GM12892 (cell line): ENCODE results near the gene GPC5.

Source experiments
- DNase-seq: peaks from one replicate; pipeline ENCODE4 v3.0.0; 2011; ENCODE audit not compliant: insufficient read length
- FAIRE-seq: peaks from 2 replicates; lab custom pipeline; 2011; peaks lifted over from hg19 to GRCh38; lab: Jason Lieb, UNC
- POLR2A ChIP-seq: IDR thresholded peaks from 2 replicates; pipeline ENCODE4 v1.6.1; 2011; ENCODE audit warnings: low read depth, low read length, control low read depth
- POLR2AphosphoS5 ChIP-seq: IDR thresholded peaks from 2 replicates; pipeline ENCODE4 v1.6.1; 2011; ENCODE audit warnings: low read depth, low read length, control low read depth
- TAF1 ChIP-seq: IDR thresholded peaks from 2 replicates; pipeline ENCODE4 v1.6.1; 2011; ENCODE audit warnings: low read depth, mild to moderate bottlenecking, control low read depth, low read length, borderline replicate concordance

The GPC5 gene

GRCh38 chr13:91579320-91579719 is 180.9 kb downstream of the GPC5 start:
- DNase-seq: no peak
- TF ChIP-seq POLR2AphosphoS5 (no peak), POLR2A (no peak), TAF1 (no peak)
- no peak for FAIRE-seq

GRCh38 chr13:91580749-91581148 is 182.3 kb downstream of the GPC5 start:
- TF ChIP-seq POLR2AphosphoS5 (no peak), POLR2A (no peak), TAF1 (no peak)
- FAIRE-seq (no peak), DNase-seq (no peak)

- TF ChIP-seq POLR2A: no peak
- TF ChIP-seq TAF1: no peak
- TF ChIP-seq POLR2AphosphoS5: no peak
- DNase-seq (no peak), FAIRE-seq (no peak)
Observed at GRCh38 chr13:91586609-91587008, 188.2 kb downstream of the GPC5 start.

GRCh38 chr13:91588541-91588940 is 190.1 kb downstream of the GPC5 start:
- DNase-seq (no peak), FAIRE-seq (no peak)
- TF ChIP-seq POLR2AphosphoS5 (no peak), TAF1 (no peak), POLR2A (no peak)

GRCh38 chr13:91592056-91593014 is 193.9 kb downstream of the GPC5 start:
- no peak for FAIRE-seq

GRCh38 chr13:91593456-91593855 is 195.0 kb downstream of the GPC5 start:
- FAIRE-seq (no peak), DNase-seq (no peak)
- TF ChIP-seq POLR2A (no peak), POLR2AphosphoS5 (no peak), TAF1 (no peak)

More at GRCh38 chr13:91592056-91593014, 193.9 kb downstream of the GPC5 start:
- TF ChIP-seq TAF1 (no peak), POLR2A (no peak), POLR2AphosphoS5 (no peak)
- DNase-seq: no peak

- TF ChIP-seq TAF1 (no peak), POLR2AphosphoS5 (no peak), POLR2A (no peak)
- FAIRE-seq (no peak), DNase-seq (no peak)
Observed at GRCh38 chr13:91594061-91594460, 195.6 kb downstream of the GPC5 start.

- DNase-seq (no peak), FAIRE-seq (no peak)
- TF ChIP-seq POLR2A (no peak), TAF1 (no peak), POLR2AphosphoS5 (no peak)
Observed at GRCh38 chr13:91595677-91596076, 197.3 kb downstream of the GPC5 start.

- no peak for FAIRE-seq
Observed at GRCh38 chr13:91596842-91597241, 198.4 kb downstream of the GPC5 start.

GRCh38 chr13:91598655-91599054 is 200.2 kb downstream of the GPC5 start:
- FAIRE-seq (no peak), DNase-seq (no peak)
- TF ChIP-seq POLR2A: no peak
- no peak for TF ChIP-seq POLR2AphosphoS5
- TF ChIP-seq TAF1: no peak

More at GRCh38 chr13:91596842-91597241, 198.4 kb downstream of the GPC5 start:
- TF ChIP-seq POLR2A: no peak
- TF ChIP-seq TAF1: no peak
- no peak for TF ChIP-seq POLR2AphosphoS5
- DNase-seq: no peak

GRCh38 chr13:91601273-91601672 is 202.9 kb downstream of the GPC5 start:
- FAIRE-seq (no peak), DNase-seq (no peak)
- TF ChIP-seq TAF1: no peak
- no peak for TF ChIP-seq POLR2A
- no peak for TF ChIP-seq POLR2AphosphoS5
